ENCODE data around the gene ETV5. TPM values are rescaled to one million over a fixed set of nuclear protein-coding genes. Genes with fewer than 3 reads are reported as not detected.

The ETV5 gene
- total and polyA plus RNA-seq, 10 of the 15 experiments (the other 5 are each of a cell fraction or from before 2014, with no cell fraction given), result 5.0 to 18.4 (median 7.4) TPM

DNA sequence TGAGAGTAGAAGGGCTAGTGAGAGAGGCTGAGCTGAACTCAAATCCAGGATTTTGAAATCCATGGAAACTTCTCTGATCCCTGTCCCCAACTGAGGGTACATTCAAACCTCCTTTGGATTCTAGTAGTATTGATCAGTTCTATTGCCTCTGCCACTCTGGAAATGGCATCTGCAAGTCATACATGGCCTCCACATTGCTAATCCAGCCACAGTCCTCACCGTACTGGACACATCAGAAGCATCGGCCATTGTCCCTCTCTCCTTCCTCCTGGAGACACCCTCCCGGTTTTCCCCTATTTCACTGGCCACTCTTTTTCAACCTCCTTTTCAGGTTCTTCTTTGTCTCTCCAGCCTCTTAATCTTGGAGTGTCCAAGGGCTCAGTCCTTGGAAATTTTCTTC is 66.9 kb downstream of the ETV5 start:
- Histone ChIP-seq H3K9ac (ENCODE audit: control insufficient read depth, insufficient read depth, low read length) (no peak overlapping the region), H3K4me3 (no peak overlapping the region), H4K20me1 (ENCODE audit: control insufficient read depth, insufficient read depth) (no peaks in the 10 kb centered on the region), H3K9me3 (replicated peaks; ENCODE audit: control insufficient read depth, insufficient read depth, low read length) (no peaks in the 10 kb centered on the region; the same call in 2 of the 3 replicates), H3K4me2 (ENCODE audit: control insufficient read depth, insufficient read depth) (no peak overlapping the region), H3K27me3 (replicated peaks in 1 of 2; ENCODE audit: control insufficient read depth in 2 of 2, insufficient read depth in 2 of 2, low read length in 1 of 2) (peaks cover 0 to 1% of the 10 kb centered on the region in 2 experiments; a peak in 2 of 4 replicates), H3K36me3 (ENCODE audit: control insufficient read depth in 2 of 2, insufficient read depth in 2 of 2, low read length in 1 of 2) (no peaks in the 10 kb centered on the region), H3K79me2 (ENCODE audit: control insufficient read depth, insufficient read depth, low read length) (no peaks in the 10 kb centered on the region), H2AFZ (ENCODE audit: control insufficient read depth, low read depth, low read length) (no peak overlapping the region), H3K4me1 (ENCODE audit: control insufficient read depth, insufficient read depth, low read length) (no peaks in the 10 kb centered on the region), H3K27ac (ENCODE audit: control insufficient read depth, insufficient read depth) (no peak overlapping the region)
- SMC1A ChIA-PET (ENCODE audit: uncharacterized antibody, unreplicated experiment), result no interaction called here
- ATAC-seq (no peak), FAIRE-seq (no peak), DNase-seq (ENCODE audit: low read depth, low spot score) (no peak)
- RAD21 ChIA-PET (ENCODE audit: unreplicated experiment), result no interaction called here
- intact Hi-C loops (cut with micrococcal nuclease; ENCODE audit: unreplicated experiment), result no loop called here
- TF ChIP-seq, protein P1, sequence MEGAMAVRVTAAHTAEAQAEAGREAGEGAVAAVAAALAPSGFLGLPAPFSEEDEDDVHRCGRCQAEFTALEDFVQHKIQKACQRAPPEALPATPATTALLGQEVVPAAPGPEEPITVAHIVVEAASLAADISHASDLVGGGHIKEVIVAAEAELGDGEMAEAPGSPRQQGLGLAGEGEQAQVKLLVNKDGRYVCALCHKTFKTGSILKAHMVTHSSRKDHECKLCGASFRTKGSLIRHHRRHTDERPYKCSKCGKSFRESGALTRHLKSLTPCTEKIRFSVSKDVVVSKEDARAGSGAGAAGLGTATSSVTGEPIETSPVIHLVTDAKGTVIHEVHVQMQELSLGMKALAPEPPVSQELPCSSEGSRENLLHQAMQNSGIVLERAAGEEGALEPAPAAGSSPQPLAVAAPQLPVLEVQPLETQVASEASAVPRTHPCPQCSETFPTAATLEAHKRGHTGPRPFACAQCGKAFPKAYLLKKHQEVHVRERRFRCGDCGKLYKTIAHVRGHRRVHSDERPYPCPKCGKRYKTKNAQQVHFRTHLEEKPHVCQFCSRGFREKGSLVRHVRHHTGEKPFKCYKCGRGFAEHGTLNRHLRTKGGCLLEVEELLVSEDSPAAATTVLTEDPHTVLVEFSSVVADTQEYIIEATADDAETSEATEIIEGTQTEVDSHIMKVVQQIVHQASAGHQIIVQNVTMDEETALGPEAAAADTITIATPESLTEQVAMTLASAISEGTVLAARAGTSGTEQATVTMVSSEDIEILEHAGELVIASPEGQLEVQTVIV (IDR thresholded peaks at IDR 0.05; ENCODE audit: borderline replicate concordance, partially characterized antibody), result no peak
- TF ChIP-seq POU2F2 (IDR thresholded peaks at IDR 0.05; ENCODE audit: borderline replicate concordance, low read depth, low read length) (no peak), POLR2AphosphoS5 (IDR thresholded peaks at IDR 0.05; ENCODE audit: low read length) (no peak), NFYB (IDR thresholded peaks at IDR 0.05; ENCODE audit: insufficient read depth, low read depth, low read length) (no peak), TARDBP (IDR thresholded peaks at IDR 0.05; ENCODE audit: borderline replicate concordance) (no peak), CREM (IDR thresholded peaks at IDR 0.05; ENCODE audit: low read depth) (no peak), MTA3 (IDR thresholded peaks at IDR 0.05; ENCODE audit: borderline replicate concordance, low read length) (no peak), ESRRA (IDR thresholded peaks at IDR 0.05; ENCODE audit: low read length) (no peak), RCOR1 (conservative IDR thresholded peaks at IDR 0.05; ENCODE audit: low read depth, low read length) (no peak), MEF2B (IDR thresholded peaks at IDR 0.05; ENCODE audit: partially characterized antibody, poor library complexity, severe bottlenecking) (no peak), ZNF217 (IDR thresholded peaks at IDR 0.05) (no peak), SMARCA5 (IDR thresholded peaks at IDR 0.05) (no peak), FOS (IDR thresholded peaks at IDR 0.05; ENCODE audit: borderline replicate concordance, extremely low read depth, insufficient read length) (no peak), PML (IDR thresholded peaks at IDR 0.05; ENCODE audit: low read length) (no peak), PAX5 (IDR thresholded peaks at IDR 0.05; ENCODE audit: borderline replicate concordance, low read depth, low read length) (no peak), STAT3 (IDR thresholded peaks at IDR 0.05; ENCODE audit: low read depth, low read length) (no peak)
- TF ChIP-seq, protein P2, sequence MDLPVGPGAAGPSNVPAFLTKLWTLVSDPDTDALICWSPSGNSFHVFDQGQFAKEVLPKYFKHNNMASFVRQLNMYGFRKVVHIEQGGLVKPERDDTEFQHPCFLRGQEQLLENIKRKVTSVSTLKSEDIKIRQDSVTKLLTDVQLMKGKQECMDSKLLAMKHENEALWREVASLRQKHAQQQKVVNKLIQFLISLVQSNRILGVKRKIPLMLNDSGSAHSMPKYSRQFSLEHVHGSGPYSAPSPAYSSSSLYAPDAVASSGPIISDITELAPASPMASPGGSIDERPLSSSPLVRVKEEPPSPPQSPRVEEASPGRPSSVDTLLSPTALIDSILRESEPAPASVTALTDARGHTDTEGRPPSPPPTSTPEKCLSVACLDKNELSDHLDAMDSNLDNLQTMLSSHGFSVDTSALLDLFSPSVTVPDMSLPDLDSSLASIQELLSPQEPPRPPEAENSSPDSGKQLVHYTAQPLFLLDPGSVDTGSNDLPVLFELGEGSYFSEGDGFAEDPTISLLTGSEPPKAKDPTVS (IDR thresholded peaks at IDR 0.05; ENCODE audit: low read depth, low read length), result no peak
- TF ChIP-seq, protein P3, sequence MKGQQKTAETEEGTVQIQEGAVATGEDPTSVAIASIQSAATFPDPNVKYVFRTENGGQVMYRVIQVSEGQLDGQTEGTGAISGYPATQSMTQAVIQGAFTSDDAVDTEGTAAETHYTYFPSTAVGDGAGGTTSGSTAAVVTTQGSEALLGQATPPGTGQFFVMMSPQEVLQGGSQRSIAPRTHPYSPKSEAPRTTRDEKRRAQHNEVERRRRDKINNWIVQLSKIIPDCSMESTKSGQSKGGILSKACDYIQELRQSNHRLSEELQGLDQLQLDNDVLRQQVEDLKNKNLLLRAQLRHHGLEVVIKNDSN (IDR thresholded peaks at IDR 0.05; ENCODE audit: borderline replicate concordance, extremely low read length, insufficient read depth, low read depth, low read length), result no peak
- in situ Hi-C loops (cut with MboI), result no loop called here
- 67% methylated on average over 3 of the region's 3 CpGs for WGBS (ENCODE audit: insufficient coverage, insufficient replicate concordance, low lambda C conversion rate, missing lambda C conversion rate)
- CTCF ChIA-PET, result interaction anchor here (0.6 kb wide), 1 partner anchor 228 kb away, joined by 4 read pairs; no protein-coding TSS in a partner anchor
- POLR2A ChIA-PET, result no interaction called here
- BruUV-seq (replicated peaks), result no TSS peak

Data from GM12878 (cell line).